Adrenal gland (tissue), 5 donors: ENCODE data around the gene PTPN23.

Source experiments
- CTCF ChIP-seq, 6 experiments: fragments of 450-650 bp in 4 of 6; fragments of 200-600 bp in 2 of 6; sonication (generic) in 1 of 6; IDR thresholded peaks; 1 replicate in 5 of 6; 2 replicates in 1 of 6; pipeline versions ENCODE4 v1.5.1 to v1.8.0; 2016 to 2021; ENCODE audit warnings: antibody characterized with exemption in 6 of 6, mild to moderate bottlenecking in 2 of 6, moderate library complexity in 1 of 6
- POLR2A ChIP-seq, 2 donors: fragments of 450-650 bp; IDR thresholded peaks; one replicate each; pipeline ENCODE4 v1.6.1; 2017; ENCODE audit warnings: antibody characterized with exemption in 2 of 2, mild to moderate bottlenecking in 2 of 2, moderate library complexity in 1 of 2
- donor health status: DM: no; HTN: no; CAD: no.

- TF ChIP-seq CTCF (IDR thresholded peaks at IDR 0.05) (no peak), POLR2A (IDR thresholded peaks at IDR 0.05) (no peak)
Measured at GRCh38 chr3:47356201-47356600, 24.6 kb upstream of the PTPN23 start.
